H1 (cell line): ENCODE results near the gene FBXW8. TPM values are rescaled to one million over a fixed set of nuclear protein-coding genes. Genes with fewer than 3 reads are reported as not detected.

Experiments
- CTCF ChIA-PET: fragments of 300-600 bp; sonication (Branson Sonifier 250); formaldehyde crosslinking; loops from one replicate; lab custom pipeline; 2021; ENCODE audit not compliant: partially characterized antibody; lab: Charles Lee
- POLR2A ChIA-PET: fragments of 300-600 bp; sonication (Branson Sonifier 250); formaldehyde crosslinking; loops from one replicate; lab custom pipeline; 2021; ENCODE audit warnings: inconsistent platforms; ENCODE audit not compliant: partially characterized antibody; lab: Charles Lee
- DNase-seq, 2 experiments: peaks; one replicate each; pipeline versions ENCODE4 v3.0.0 to v3.0.0-alpha.2; 2010 to 2022; ENCODE audit warnings: low spot score in 2 of 2, low read depth in 1 of 2, mixed read lengths in 1 of 2
- FAIRE-seq: peaks from 2 replicates; lab custom pipeline; 2011; peaks lifted over from hg19 to GRCh38; lab: Jason Lieb, UNC
- H2AFZ ChIP-seq: 2 replicates; pipeline ENCODE4 v1.8.1; 2012; ENCODE audit warnings: low read length, inconsistent platforms
- H2AK5ac ChIP-seq: 2 replicates; pipeline ENCODE4 v1.6.1; 2013; ENCODE audit warnings: low read depth, low read length
- H2BK120ac ChIP-seq: replicated peaks from 2 replicates; pipeline ENCODE3; 2013; ENCODE audit warnings: low read depth, low read length, inconsistent platforms
- H2BK12ac ChIP-seq: 2 replicates; pipeline ENCODE4 v1.6.1; 2013; ENCODE audit warnings: low read depth, low read length
- H2BK15ac ChIP-seq: 2 replicates; pipeline ENCODE4 v1.6.1; 2013; ENCODE audit warnings: low read length
- H2BK20ac ChIP-seq: 2 replicates; pipeline ENCODE4 v1.6.1; 2013; ENCODE audit warnings: low read length
- H2BK5ac ChIP-seq: 2 replicates; pipeline ENCODE4 v1.6.1; 2013; ENCODE audit warnings: low read depth, low read length
- H3K14ac ChIP-seq: 2 replicates; pipeline ENCODE4 v1.6.1; 2013; ENCODE audit warnings: inconsistent platforms; ENCODE audit not compliant: insufficient read length
- H3K18ac ChIP-seq: 2 replicates; pipeline ENCODE4 v1.6.1; 2013; ENCODE audit warnings: low read length; ENCODE audit errors: extremely low read depth
- H3K23ac ChIP-seq: 2 replicates; pipeline ENCODE4 v1.6.1; 2013; ENCODE audit warnings: inconsistent platforms; ENCODE audit not compliant: insufficient read length
- H3K23me2 ChIP-seq: 2 replicates; pipeline ENCODE4 v1.6.1; 2013; ENCODE audit warnings: low read depth, low read length
- H3K27ac ChIP-seq: 2 replicates; pipeline ENCODE4 v1.6.1; 2011; ENCODE audit warnings: low read depth, low read length, inconsistent platforms
- H3K27me3 ChIP-seq, 4 experiments: replicated peaks in 1 of 4; 1 replicate in 1 of 4; 2 replicates in 3 of 4; pipeline versions ENCODE4 v1.6.1 to v1.8.1; 2011 to 2013; ENCODE audit warnings: low read length in 3 of 4, mild to moderate bottlenecking in 3 of 4, inconsistent platforms in 2 of 4, mixed read lengths in 2 of 4, moderate library complexity in 1 of 4; ENCODE audit not compliant: control insufficient read depth in 3 of 4, insufficient read depth in 3 of 4; ENCODE audit errors: extremely low read depth in 1 of 4
- H3K36me3 ChIP-seq, 4 experiments: 2 replicates each; pipeline versions ENCODE4 v1.6.1 to v1.8.1; 2011 to 2013; ENCODE audit warnings: mild to moderate bottlenecking in 4 of 4, low read length in 3 of 4, moderate library complexity in 2 of 4, control low read depth in 1 of 4, inconsistent platforms in 1 of 4; ENCODE audit not compliant: insufficient read depth in 4 of 4, control insufficient read depth in 2 of 4
- H3K4ac ChIP-seq: replicated peaks from 2 replicates; pipeline ENCODE3; 2013; ENCODE audit warnings: low read length, low read depth, mixed read lengths, inconsistent platforms; ENCODE audit not compliant: insufficient read length
- H3K4me1 ChIP-seq, 4 experiments: replicated peaks in 1 of 4; 1 replicate in 1 of 4; 2 replicates in 3 of 4; pipeline versions ENCODE4 v1.6.1 to v1.8.1; 2011 to 2013; ENCODE audit warnings: low read length in 3 of 4, inconsistent platforms in 2 of 4, mixed read lengths in 1 of 4; ENCODE audit not compliant: insufficient read depth in 4 of 4, control insufficient read depth in 3 of 4
- H3K4me2 ChIP-seq, 2 experiments: 2 replicates each; pipeline versions ENCODE4 v1.6.1 to v1.8.1; 2011 to 2013; ENCODE audit warnings: low read depth in 2 of 2, low read length in 2 of 2, control low read depth in 1 of 2, inconsistent platforms in 1 of 2, mild to moderate bottlenecking in 1 of 2; ENCODE audit not compliant: insufficient read depth in 1 of 2
- H3K4me3 ChIP-seq, 4 experiments: fragments of 200-600, 300-600 bp in 1 of 4; sonication (generic), shearing (Covaris generic), sonication (Bioruptor Twin) in 1 of 4; 2 replicates each; pipeline versions ENCODE4 v1.5.1 to v1.8.1; 2011 to 2016; ENCODE audit warnings: low read length in 4 of 4, low read depth in 3 of 4, control low read depth in 2 of 4, inconsistent platforms in 2 of 4, mild to moderate bottlenecking in 2 of 4, mixed read lengths in 1 of 4, moderate library complexity in 1 of 4; ENCODE audit not compliant: insufficient read depth in 2 of 4; ENCODE audit errors: extremely low read depth in 1 of 4
- H3K56ac ChIP-seq: replicated peaks from 2 replicates; pipeline ENCODE3; 2013; ENCODE audit warnings: low read depth, mild to moderate bottlenecking, mixed read lengths, low read length, inconsistent platforms; ENCODE audit not compliant: insufficient read length
- H3K79me1 ChIP-seq: 2 replicates; pipeline ENCODE4 v1.6.1; 2013; ENCODE audit warnings: low read depth, low read length, control low read depth
- H3K79me2 ChIP-seq, 2 experiments: 2 replicates each; pipeline versions ENCODE4 v1.6.1 to v1.8.1; 2012 to 2013; ENCODE audit warnings: low read length in 2 of 2, mild to moderate bottlenecking in 2 of 2, inconsistent platforms in 1 of 2; ENCODE audit not compliant: insufficient read depth in 2 of 2, control insufficient read depth in 1 of 2
- H3K9ac ChIP-seq, 4 experiments: replicated peaks in 1 of 4; 1 replicate in 1 of 4; 2 replicates in 3 of 4; pipeline versions ENCODE4 v1.6.1 to v1.8.1; 2011 to 2013; ENCODE audit warnings: low read depth in 3 of 4, low read length in 3 of 4, control low read depth in 2 of 4, mild to moderate bottlenecking in 2 of 4, moderate library complexity in 2 of 4, inconsistent platforms in 1 of 4; ENCODE audit errors: extremely low read depth in 1 of 4
- H3K9me3 ChIP-seq, 2 experiments: 2 replicates each; pipeline versions ENCODE4 v1.6.1 to v1.8.1; 2012 to 2013; ENCODE audit warnings: mild to moderate bottlenecking in 2 of 2, moderate library complexity in 2 of 2, control low read depth in 1 of 2, inconsistent platforms in 1 of 2, low read depth in 1 of 2, low read length in 1 of 2, mixed read lengths in 1 of 2; ENCODE audit not compliant: insufficient read depth in 2 of 2
- H4K20me1 ChIP-seq, 2 experiments: replicated peaks in 1 of 2; 2 replicates each; pipeline versions ENCODE3 to v1.8.1; 2011 to 2013; ENCODE audit warnings: inconsistent platforms in 2 of 2, low read length in 2 of 2, mild to moderate bottlenecking in 1 of 2; ENCODE audit not compliant: insufficient read depth in 2 of 2, control insufficient read depth in 1 of 2
- H4K5ac ChIP-seq: 2 replicates; pipeline ENCODE4 v1.6.1; 2013; ENCODE audit warnings: low read length, low read depth, mixed read lengths, inconsistent platforms; ENCODE audit not compliant: insufficient read length
- H4K8ac ChIP-seq: 2 replicates; pipeline ENCODE4 v1.8.0; 2013; ENCODE audit warnings: mild to moderate bottlenecking, moderate library complexity, low read length, inconsistent platforms; ENCODE audit not compliant: insufficient read depth; ENCODE audit errors: extremely low read depth
- H4K91ac ChIP-seq: replicated peaks from 2 replicates; pipeline ENCODE3; 2013; ENCODE audit warnings: low read length, mixed read lengths, inconsistent platforms; ENCODE audit not compliant: insufficient read length
- BACH1 ChIP-seq: IDR thresholded peaks from 2 replicates; pipeline ENCODE4 v1.6.1; 2012; ENCODE audit warnings: low read length, improper control_type of control experiment
- CBX5 ChIP-seq: fragments of 300-800, 300-1000 bp; sonication (generic); IDR thresholded peaks from 2 replicates; pipeline ENCODE4 v1.7.1; 2016; ENCODE audit warnings: antibody characterized with exemption, low read length, low read depth
- CHD1 ChIP-seq: IDR thresholded peaks from 2 replicates; pipeline ENCODE4 v1.6.1; 2012; ENCODE audit warnings: low read depth, low read length, improper control_type of control experiment
- CTBP2 ChIP-seq: IDR thresholded peaks from 2 replicates; pipeline ENCODE4 v1.7.0; 2011; ENCODE audit warnings: borderline replicate concordance, mild to moderate bottlenecking, moderate library complexity, mixed read lengths, low read length; ENCODE audit not compliant: insufficient read depth, insufficient read length
- SIN3A ChIP-seq, 2 experiments: IDR thresholded peaks in 1 of 2; conservative IDR thresholded peaks in 1 of 2; 2 replicates each; pipeline ENCODE4 v1.6.1; 2011 to 2012; ENCODE audit warnings: low read length in 2 of 2, improper control_type of control experiment in 1 of 2, low read depth in 1 of 2, mild to moderate bottlenecking in 1 of 2
- SP2 ChIP-seq: IDR thresholded peaks from 2 replicates; pipeline ENCODE4 v1.6.1; 2012; ENCODE audit warnings: mild to moderate bottlenecking, low read length, inconsistent platforms
- WGBS, 2 experiments: shearing (Covaris generic) in 1 of 2; methylation state at CpG; one replicate each; pipeline versions ENCODE4 v1.1.6 to v1.1.7; 2013 to 2015; ENCODE audit warnings: low lambda C conversion rate in 2 of 2, mixed read lengths in 2 of 2, inconsistent platforms in 1 of 2, low coverage in 1 of 2, missing lambda C conversion rate in 1 of 2; ENCODE audit not compliant: insufficient replicate concordance in 2 of 2, insufficient coverage in 1 of 2, insufficient read length in 1 of 2; ENCODE audit errors: extremely low coverage in 1 of 2, missing lambda C conversion rate in 1 of 2; 5-methylcytosine and 5-hydroxymethylcytosine counted together
- polyA plus RNA-seq, 7 experiments: library from polyadenylated mRNA; depleted of rRNA in 3 of 7; stranded (reverse) in 5 of 7; unstranded in 2 of 7; fragments of >200 nt in 5 of 7; fragments of 200-250 nt in 2 of 7; gene quantifications; 1 replicate in 5 of 7; 2 replicates in 1 of 7; 4 replicates in 1 of 7; pipeline versions ENCODE4 v1.2.1 to v1.2.3, GENCODE V29; 2011 to 2013; ENCODE audit warnings: missing spikeins in 2 of 7, mixed read lengths in 2 of 7
- total RNA-seq: library from RNA; stranded (reverse); fragmentation: NEBNext Ultra II Directional; extraction: Animal tissue kit (Norgen Biotek cat#: 25700); gene quantifications from 2 replicates; pipeline ENCODE4 v1.2.1, GENCODE V29; 2021

The FBXW8 gene
- total and polyA plus RNA-seq, 2 of the 8 experiments (the other 6 are each of a cell fraction or from before 2014, with no cell fraction given): 15.8 to 16.0 TPM

GRCh38 chr12:116937640-116938039 is 26.9 kb downstream of the FBXW8 start:
- 95% methylated on average over 1 of the region's 1 CpG; no CpG with 5 or more reads in 1 of the 2 experiments for WGBS, 2 experiments

More at GRCh38 chr12:116937640-116938039, 26.9 kb downstream of the FBXW8 start:
- Histone ChIP-seq H3K14ac (no peak overlapping the region), H3K4me3 (no peak overlapping the region), H2BK120ac (no peak overlapping the region), H3K79me2 (no peaks in the 10 kb centered on the region), H2AK5ac (no peak overlapping the region), H3K27me3 (no peaks in the 10 kb centered on the region), H3K56ac (no peak overlapping the region), H3K23ac (no peak overlapping the region), H3K36me3 (peaks cover 0 to 18% (median 3%) of the 10 kb centered on the region in 4 experiments; a peak in 3 of 8 replicates), H3K18ac (no peak overlapping the region), H3K4me1 (no peaks in the 10 kb centered on the region), H2AFZ (no peak overlapping the region), H3K79me1 (no peaks in the 10 kb centered on the region; the same call in 1 of the 2 replicates), H3K4me2 (no peak overlapping the region), H3K9ac (no peak overlapping the region), H3K23me2 (0 out of 2 replicates have a peak, but pooled peaks cover 2% of the 10 kb centered on the region), H2BK12ac (no peak overlapping the region), H2BK15ac (no peak overlapping the region), H4K91ac (no peak overlapping the region), H4K5ac (no peak overlapping the region), H2BK5ac (no peak overlapping the region), H3K9me3 (peaks cover 0 to 4% of the 10 kb centered on the region in 2 experiments; a peak in 1 of 4 replicates), H3K27ac (no peak overlapping the region), H4K20me1 (no peaks in the 10 kb centered on the region), H2BK20ac (no peak overlapping the region), H4K8ac (no peak overlapping the region), H3K4ac (no peak overlapping the region)
- CTCF ChIA-PET: interaction anchor here (1.0 kb wide), 1 partner anchor 74 kb away, joined by 3 read pairs; no protein-coding TSS in a partner anchor
- FAIRE-seq: no peak
- POLR2A ChIA-PET: interaction anchor here (0.6 kb wide), 1 partner anchor 634 kb away, joined by 3 read pairs; no protein-coding TSS in a partner anchor
- TF ChIP-seq BACH1 (no peak), SIN3A (conservative IDR thresholded peaks at IDR 0.05 in 1 of 2, IDR thresholded peaks at IDR 0.05 in 1 of 2; ENCODE audit: low read depth in 1 of 2, low read length in 2 of 2) (no peak), CBX5 (no peak), CHD1 (no peak), CTBP2 (no peak), SP2 (no peak)
- DNase-seq: no peak
